CD14-positive monocyte (primary cell): ENCODE measurements around the gene PSMG3. TPM values are rescaled to one million over a fixed set of nuclear protein-coding genes. Genes with fewer than 3 reads are reported as not detected.

Experiments used
- DNase-seq, 3 donors: peaks; one replicate each; pipeline ENCODE4 v3.0.0-alpha.2; 2011 to 2022
- H2AFZ ChIP-seq: 2 replicates; pipeline ENCODE4 v1.6.0; 2012; ENCODE audit warnings: mild to moderate bottlenecking, low read depth, low read length, inconsistent platforms; ENCODE audit not compliant: insufficient read depth, poor library complexity, severe bottlenecking
- H3K27ac ChIP-seq, 2 donors: 1 replicate in 1 of 2; 2 replicates in 1 of 2; pipeline ENCODE4 v1.5.1; 2012 to 2013; ENCODE audit warnings: low read length in 2 of 2, control low read depth in 1 of 2, inconsistent platforms in 1 of 2, low read depth in 1 of 2, mild to moderate bottlenecking in 1 of 2
- H3K27me3 ChIP-seq, 2 donors: one replicate each; pipeline versions ENCODE4 v1.6.0 to v1.6.1; 2011 to 2013; ENCODE audit warnings: low read length in 2 of 2; ENCODE audit not compliant: control insufficient read depth in 2 of 2, insufficient read depth in 2 of 2
- H3K36me3 ChIP-seq, 2 donors: replicated peaks in 1 of 2; 1 replicate in 1 of 2; 2 replicates in 1 of 2; pipeline versions ENCODE4 v1.5.1 to v1.6.1; 2012 to 2013; ENCODE audit warnings: low read length in 2 of 2, control low read depth in 1 of 2, inconsistent platforms in 1 of 2, mild to moderate bottlenecking in 1 of 2; ENCODE audit not compliant: insufficient read depth in 2 of 2, control insufficient read depth in 1 of 2
- H3K4me1 ChIP-seq, 2 donors: 1 replicate in 1 of 2; 2 replicates in 1 of 2; pipeline versions ENCODE4 v1.5.1 to v1.6.1; 2012 to 2013; ENCODE audit warnings: low read length in 2 of 2, control low read depth in 1 of 2, inconsistent platforms in 1 of 2, mild to moderate bottlenecking in 1 of 2, moderate library complexity in 1 of 2; ENCODE audit not compliant: insufficient read depth in 2 of 2, control insufficient read depth in 1 of 2
- H3K4me2 ChIP-seq: replicated peaks from 2 replicates; pipeline ENCODE3; 2012; ENCODE audit warnings: low read length, moderate library complexity, mild to moderate bottlenecking; ENCODE audit not compliant: poor library complexity, severe bottlenecking; ENCODE audit errors: extremely low read depth
- H3K4me3 ChIP-seq, 3 experiments: fragments of 200-600 bp in 1 of 3; sonication (generic) in 1 of 3; replicated peaks in 1 of 3; 1 replicate in 2 of 3; 2 replicates in 1 of 3; pipeline ENCODE4 v1.5.1; 2011 to 2013; ENCODE audit warnings: low read length in 3 of 3, mild to moderate bottlenecking in 3 of 3, control low read depth in 2 of 3, low read depth in 2 of 3, inconsistent platforms in 1 of 3, moderate library complexity in 1 of 3
- H3K79me2 ChIP-seq: 2 replicates; pipeline ENCODE4 v1.6.0; 2012; ENCODE audit warnings: mild to moderate bottlenecking, control low read depth, inconsistent platforms, low read length, moderate library complexity; ENCODE audit not compliant: insufficient read depth
- H3K9ac ChIP-seq: 2 replicates; pipeline ENCODE4 v1.6.0; 2017; ENCODE audit warnings: low read length, mild to moderate bottlenecking; ENCODE audit not compliant: insufficient read depth, poor library complexity, severe bottlenecking
- H3K9me3 ChIP-seq, 2 donors: replicated peaks in 1 of 2; 1 replicate in 1 of 2; 2 replicates in 1 of 2; pipeline versions ENCODE4 v1.5.1 to v1.6.1; 2012 to 2013; ENCODE audit warnings: low read length in 2 of 2, control low read depth in 1 of 2; ENCODE audit not compliant: control insufficient read depth in 1 of 2, insufficient read depth in 1 of 2
- H4K20me1 ChIP-seq: 2 replicates; pipeline ENCODE4 v1.6.0; 2012; ENCODE audit warnings: mild to moderate bottlenecking, low read length, control low read depth, moderate library complexity; ENCODE audit not compliant: insufficient read depth
- H3K27ac Mint-ChIP-seq, 7 donors: one replicate each; pipeline ENCODE4 v1.8.0; 2020; ENCODE audit warnings: mild to moderate bottlenecking in 7 of 7, mixed read lengths in 7 of 7, moderate library complexity in 6 of 7, inconsistent platforms in 2 of 7
- H3K27me3 Mint-ChIP-seq, 3 donors: one replicate each; pipeline ENCODE4 v1.8.0; 2021 to 2022; ENCODE audit warnings: low read depth in 3 of 3, mild to moderate bottlenecking in 3 of 3, mixed read lengths in 3 of 3, moderate library complexity in 3 of 3, inconsistent platforms in 1 of 3
- H3K36me3 Mint-ChIP-seq, 2 donors: one replicate each; pipeline ENCODE4 v1.8.0; 2020; ENCODE audit warnings: mixed read lengths in 2 of 2, inconsistent platforms in 1 of 2, mild to moderate bottlenecking in 1 of 2
- H3K4me1 Mint-ChIP-seq: one replicate; pipeline ENCODE4 v1.8.0; 2020; ENCODE audit warnings: mild to moderate bottlenecking, mixed read lengths
- H3K4me3 Mint-ChIP-seq, 2 donors: one replicate each; pipeline ENCODE4 v1.8.0; 2020; ENCODE audit warnings: mild to moderate bottlenecking in 2 of 2, mixed read lengths in 2 of 2, moderate library complexity in 1 of 2
- H3K9me3 Mint-ChIP-seq, 7 donors: one replicate each; pipeline ENCODE4 v1.8.0; 2020 to 2022; ENCODE audit warnings: mixed read lengths in 7 of 7, mild to moderate bottlenecking in 6 of 7, moderate library complexity in 6 of 7, inconsistent platforms in 2 of 7
- WGBS: methylation state at CpG from one replicate; pipeline ENCODE4 v1.1.5; 2013; ENCODE audit warnings: missing lambda C conversion rate; ENCODE audit not compliant: insufficient coverage; 5-methylcytosine and 5-hydroxymethylcytosine counted together
- intact Hi-C, 2 donors: fragments of 100-400 bp; cut with micrococcal nuclease; formaldehyde crosslinking; loops; one replicate each; pipeline versions ENCODE4 v1.15.0 to v1.15.1; 2023
- polyA plus RNA-seq, 3 donors: library from polyadenylated mRNA; depleted of rRNA in 1 of 3; unstranded in 2 of 3; stranded (reverse) in 1 of 3; fragments of 300-500 nt in 2 of 3; fragments of >200 nt in 1 of 3; fragmentation: Illumina TruSeq in 2 of 3; gene quantifications; 1 replicate in 2 of 3; 2 replicates in 1 of 3; pipeline ENCODE4 v1.2.3, GENCODE V29; 2012 to 2021
- TF ChIP-seq, protein P1 (sequence below): fragments of 200-600 bp; IDR thresholded peaks from one replicate; pipeline ENCODE4 v1.8.0; 2022; ENCODE audit warnings: antibody characterized with exemption, mild to moderate bottlenecking

Gene PSMG3
- polyA plus RNA-seq, 3 donors: 32.6 to 38.8 (median 34.5) TPM

DNA sequence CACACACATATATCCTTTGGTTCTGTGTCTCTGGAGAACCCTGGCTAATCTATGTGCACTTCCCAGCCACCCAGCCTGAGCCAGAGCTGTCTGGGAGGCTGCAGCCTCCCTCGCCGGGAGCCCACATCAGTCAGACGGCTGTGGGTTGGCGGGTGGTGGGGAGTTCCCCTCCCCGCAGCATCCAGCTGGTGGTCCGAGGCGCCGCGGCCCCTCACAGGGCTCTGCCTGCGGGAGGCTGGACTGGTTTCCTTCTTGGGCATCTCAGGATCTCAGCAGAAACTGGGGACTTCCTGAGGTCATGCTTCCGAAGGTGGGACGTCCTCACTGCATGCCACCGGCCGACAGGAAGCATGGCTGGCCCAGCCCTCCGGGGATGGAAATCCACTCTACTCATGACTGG lies 22.0 kb upstream of the PSMG3 start:
- peaks cover 35 to 40% (median 36%) of the 10 kb centered on the region in 3 donors for H3K27me3 Mint-ChIP-seq
- H3K9me3 Mint-ChIP-seq: peaks cover 6 to 16% (median 10%) of the 10 kb centered on the region in 7 donors
- Histone ChIP-seq H3K9ac (no peak overlapping the region), H3K4me2 (no peak overlapping the region), H3K4me3 (no peak overlapping the region), H3K9me3 (peaks cover 6 to 10% of the 10 kb centered on the region in 2 donors), H4K20me1 (no peaks in the 10 kb centered on the region), H3K36me3 (no peaks in the 10 kb centered on the region), H3K27me3 (peaks cover 2 to 20% of the 10 kb centered on the region in 2 donors), H2AFZ (no peak overlapping the region), H3K27ac (no peak overlapping the region), H3K4me1 (no peaks in the 10 kb centered on the region), H3K79me2 (no peaks in the 10 kb centered on the region)
- TF ChIP-seq, protein P1, sequence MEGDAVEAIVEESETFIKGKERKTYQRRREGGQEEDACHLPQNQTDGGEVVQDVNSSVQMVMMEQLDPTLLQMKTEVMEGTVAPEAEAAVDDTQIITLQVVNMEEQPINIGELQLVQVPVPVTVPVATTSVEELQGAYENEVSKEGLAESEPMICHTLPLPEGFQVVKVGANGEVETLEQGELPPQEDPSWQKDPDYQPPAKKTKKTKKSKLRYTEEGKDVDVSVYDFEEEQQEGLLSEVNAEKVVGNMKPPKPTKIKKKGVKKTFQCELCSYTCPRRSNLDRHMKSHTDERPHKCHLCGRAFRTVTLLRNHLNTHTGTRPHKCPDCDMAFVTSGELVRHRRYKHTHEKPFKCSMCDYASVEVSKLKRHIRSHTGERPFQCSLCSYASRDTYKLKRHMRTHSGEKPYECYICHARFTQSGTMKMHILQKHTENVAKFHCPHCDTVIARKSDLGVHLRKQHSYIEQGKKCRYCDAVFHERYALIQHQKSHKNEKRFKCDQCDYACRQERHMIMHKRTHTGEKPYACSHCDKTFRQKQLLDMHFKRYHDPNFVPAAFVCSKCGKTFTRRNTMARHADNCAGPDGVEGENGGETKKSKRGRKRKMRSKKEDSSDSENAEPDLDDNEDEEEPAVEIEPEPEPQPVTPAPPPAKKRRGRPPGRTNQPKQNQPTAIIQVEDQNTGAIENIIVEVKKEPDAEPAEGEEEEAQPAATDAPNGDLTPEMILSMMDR: no peak
- intact Hi-C loops: no loop called here
- H3K4me3 Mint-ChIP-seq: peak overlapping the region in 1 of 2 donors; percentile 31
- no peaks in the 10 kb centered on the region for H3K4me1 Mint-ChIP-seq
- no peaks in the 10 kb centered on the region for H3K36me3 Mint-ChIP-seq
- DNase-seq: no peak
- 0% methylated on average over 6 of the region's 15 CpGs for WGBS
- H3K27ac Mint-ChIP-seq: peak overlapping the region in 1 of 7 donors; percentile 60

DNA sequence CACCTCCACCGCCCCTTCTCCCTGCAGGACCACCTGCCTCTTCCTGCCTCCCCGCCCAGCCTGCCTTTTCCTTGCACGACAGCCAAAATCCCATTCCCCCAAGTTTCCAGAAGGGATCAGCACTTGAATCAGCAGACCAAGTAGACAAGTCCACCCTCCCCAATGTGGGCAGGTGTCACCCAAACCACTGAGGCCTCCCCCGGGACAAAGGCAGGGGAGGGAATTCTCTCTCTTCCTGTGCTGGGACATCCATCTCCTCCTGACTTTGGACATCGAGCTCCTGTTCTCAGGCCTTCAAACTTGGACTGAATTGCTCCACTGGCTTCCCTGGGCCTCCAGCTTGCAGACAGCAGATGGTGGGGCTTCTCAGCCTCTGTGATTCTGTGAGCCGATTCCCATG lies 21.6 kb upstream of the PSMG3 start:
- Mint-ChIP-seq H3K36me3 (no peaks in the 10 kb centered on the region), H3K27ac (peak overlapping the region in 1 of 7 donors; percentile 44), H3K4me1 (no peaks in the 10 kb centered on the region), H3K9me3 (peaks cover 6 to 15% (median 10%) of the 10 kb centered on the region in 7 donors), H3K4me3 (peak overlapping the region in 1 of 2 donors; percentile 31), H3K27me3 (peaks cover 33 to 40% (median 36%) of the 10 kb centered on the region in 3 donors)
- no peak overlapping the region for H2AFZ ChIP-seq
- no peak overlapping the region for H3K4me3 ChIP-seq
- intact Hi-C loops: no loop called here
- H3K4me1 ChIP-seq: no peaks in the 10 kb centered on the region
- H3K9ac ChIP-seq: no peak overlapping the region
- H3K27me3 ChIP-seq: peaks cover 2 to 20% of the 10 kb centered on the region in 2 donors
- no peaks in the 10 kb centered on the region for H3K36me3 ChIP-seq
- no peaks in the 10 kb centered on the region for H3K79me2 ChIP-seq
- no peak overlapping the region for H3K4me2 ChIP-seq
- no peaks in the 10 kb centered on the region for H4K20me1 ChIP-seq
- no peak for DNase-seq
- TF ChIP-seq, protein P1: no peak
- H3K27ac ChIP-seq: no peak overlapping the region
- WGBS: 76% methylated on average over 5 of the region's 6 CpGs
- H3K9me3 ChIP-seq: peaks cover 6 to 10% of the 10 kb centered on the region in 2 donors
